KMS-11 (cell line): ENCODE results near the gene EPS8L1.
"Not testable (repeated sequence)": the region's sequence is repeated elsewhere in the genome, so short reads cannot be mapped to it uniquely, and the experiment has no call there.

Experiments
- H2AFZ ChIP-seq: fragments of 200-600 bp; sonication (generic); 2 replicates; pipeline ENCODE4 v1.6.1; 2016; ENCODE audit warnings: antibody characterized with exemption, mixed run types, low read depth
- H3K27ac ChIP-seq: fragments of 200-600 bp; sonication (generic); 2 replicates; pipeline ENCODE4 v1.6.1; 2016; ENCODE audit warnings: mild to moderate bottlenecking, mixed run types
- H3K27me3 ChIP-seq: fragments of 200-600 bp; sonication (generic); 2 replicates; pipeline ENCODE4 v1.6.1; 2017; ENCODE audit warnings: mild to moderate bottlenecking, low read depth, mixed run types, moderate library complexity; ENCODE audit not compliant: insufficient read depth
- H3K36me3 ChIP-seq: fragments of 200-600 bp; sonication (generic); 2 replicates; pipeline ENCODE4 v1.6.1; 2017; ENCODE audit warnings: mild to moderate bottlenecking, mixed run types; ENCODE audit not compliant: insufficient read depth
- H3K4me1 ChIP-seq: fragments of 200-600 bp; sonication (generic); 2 replicates; pipeline ENCODE4 v1.6.1; 2016; ENCODE audit warnings: mild to moderate bottlenecking, low read depth, mixed run types; ENCODE audit not compliant: poor library complexity, severe bottlenecking
- H3K4me2 ChIP-seq: fragments of 200-600 bp; sonication (generic); 2 replicates; pipeline ENCODE4 v1.7.0; 2016; ENCODE audit warnings: mild to moderate bottlenecking, mixed run types
- H3K4me3 ChIP-seq: fragments of 200-600 bp; sonication (generic); IDR thresholded peaks from 2 replicates; pipeline ENCODE4 v1.6.1; 2017; ENCODE audit warnings: low read depth, low read length, mixed read lengths; ENCODE audit not compliant: insufficient read depth
- H3K79me2 ChIP-seq: fragments of 200-600 bp; sonication (generic); 2 replicates; pipeline ENCODE4 v1.6.1; 2016; ENCODE audit warnings: low read depth, mixed run types; ENCODE audit not compliant: insufficient read depth
- H3K9ac ChIP-seq: fragments of 200-600 bp; sonication (generic); 2 replicates; pipeline ENCODE4 v1.6.1; 2016; ENCODE audit warnings: mild to moderate bottlenecking, mixed run types
- H4K20me1 ChIP-seq: fragments of 200-600 bp; sonication (generic); 2 replicates; pipeline ENCODE4 v1.6.1; 2016; ENCODE audit warnings: mild to moderate bottlenecking, mixed run types; ENCODE audit not compliant: insufficient read depth
- TF ChIP-seq, protein P1 (sequence below): fragments of 200-600 bp; sonication (generic); conservative IDR thresholded peaks from 2 replicates; pipeline ENCODE4 v1.6.1; 2017; ENCODE audit warnings: low read depth, mild to moderate bottlenecking, antibody characterized with exemption, low read length, moderate library complexity, mixed read lengths

Gene EPS8L1

DNA sequence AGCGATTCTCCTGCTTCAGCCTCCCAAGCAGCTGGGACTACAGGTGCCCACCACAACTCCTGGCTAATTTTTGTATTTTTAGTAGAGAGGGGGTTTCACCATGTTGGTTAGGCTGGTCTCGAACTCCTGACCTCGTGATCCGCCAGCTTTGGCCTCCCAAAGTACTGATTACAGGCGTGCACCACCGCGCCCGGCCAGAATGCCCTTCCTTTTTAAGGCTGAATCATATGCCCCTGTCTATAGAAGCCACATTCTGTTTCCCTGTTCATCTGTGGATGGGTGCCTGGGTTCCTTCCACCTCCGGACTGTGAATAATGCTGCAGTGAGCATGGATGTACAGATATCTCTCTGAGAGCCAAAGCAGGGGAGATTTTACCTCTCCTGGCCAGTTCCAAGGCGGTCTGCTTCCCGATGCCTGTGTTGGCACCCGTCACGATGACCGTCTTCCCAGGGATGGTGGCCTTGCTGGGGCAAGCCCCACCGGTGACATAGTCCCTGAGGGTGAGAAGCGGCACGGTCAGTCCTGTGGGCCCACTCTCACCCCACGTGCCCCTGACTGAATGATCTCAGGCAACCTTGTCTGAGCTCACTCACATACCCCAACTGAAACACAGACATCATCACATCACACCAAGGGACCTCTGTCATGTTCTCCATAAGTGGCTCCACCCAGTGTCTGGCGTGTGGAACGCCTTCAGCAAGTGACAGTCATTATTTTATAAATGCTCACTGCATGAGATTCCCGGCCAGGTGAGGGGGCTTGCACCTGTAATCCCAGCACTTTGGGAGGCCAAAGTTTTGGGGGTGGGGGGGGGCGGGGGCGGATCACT lies 16.7 kb upstream of the EPS8L1 start:
- Histone ChIP-seq H3K36me3 (no peaks in the 10 kb centered on the region), H3K9ac (no peak overlapping the region), H2AFZ (no peak overlapping the region), H3K27ac (no peak overlapping the region), H3K27me3 (peaks cover 2% of the 10 kb centered on the region; the same call in 1 of the 2 replicates), H3K4me3 (no peak overlapping the region), H4K20me1 (no peaks in the 10 kb centered on the region), H3K4me2 (no peak overlapping the region), H3K4me1 (no peaks in the 10 kb centered on the region), H3K79me2 (peaks cover 10% of the 10 kb centered on the region; the same call in 1 of the 2 replicates)
- TF ChIP-seq, protein P1, sequence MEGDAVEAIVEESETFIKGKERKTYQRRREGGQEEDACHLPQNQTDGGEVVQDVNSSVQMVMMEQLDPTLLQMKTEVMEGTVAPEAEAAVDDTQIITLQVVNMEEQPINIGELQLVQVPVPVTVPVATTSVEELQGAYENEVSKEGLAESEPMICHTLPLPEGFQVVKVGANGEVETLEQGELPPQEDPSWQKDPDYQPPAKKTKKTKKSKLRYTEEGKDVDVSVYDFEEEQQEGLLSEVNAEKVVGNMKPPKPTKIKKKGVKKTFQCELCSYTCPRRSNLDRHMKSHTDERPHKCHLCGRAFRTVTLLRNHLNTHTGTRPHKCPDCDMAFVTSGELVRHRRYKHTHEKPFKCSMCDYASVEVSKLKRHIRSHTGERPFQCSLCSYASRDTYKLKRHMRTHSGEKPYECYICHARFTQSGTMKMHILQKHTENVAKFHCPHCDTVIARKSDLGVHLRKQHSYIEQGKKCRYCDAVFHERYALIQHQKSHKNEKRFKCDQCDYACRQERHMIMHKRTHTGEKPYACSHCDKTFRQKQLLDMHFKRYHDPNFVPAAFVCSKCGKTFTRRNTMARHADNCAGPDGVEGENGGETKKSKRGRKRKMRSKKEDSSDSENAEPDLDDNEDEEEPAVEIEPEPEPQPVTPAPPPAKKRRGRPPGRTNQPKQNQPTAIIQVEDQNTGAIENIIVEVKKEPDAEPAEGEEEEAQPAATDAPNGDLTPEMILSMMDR: no peak

DNA sequence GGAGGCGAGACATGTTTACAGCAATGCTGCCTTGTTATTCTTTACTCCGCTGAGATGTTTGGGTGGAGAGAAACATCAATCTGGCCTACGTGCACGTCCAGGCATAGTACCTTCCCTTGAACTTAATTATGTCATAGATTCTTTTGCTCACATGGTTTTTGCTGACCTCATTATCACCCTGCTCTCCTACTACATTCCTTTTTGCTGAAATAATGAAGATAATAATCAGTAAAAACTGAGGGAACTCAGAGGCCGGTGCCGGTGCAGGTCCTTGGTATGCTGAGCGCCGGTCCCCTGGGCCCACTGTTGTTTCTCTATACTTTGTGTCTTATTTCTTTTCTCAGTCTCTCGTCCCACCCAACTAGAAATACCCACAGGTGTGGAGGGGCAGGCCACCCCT lies 15.4 kb upstream of the EPS8L1 start:
- H3K79me2 ChIP-seq, H4K20me1 ChIP-seq, H3K27ac ChIP-seq, H3K27me3 ChIP-seq, H2AFZ ChIP-seq, H3K4me3 ChIP-seq, H3K4me2 ChIP-seq, H3K9ac ChIP-seq, H3K36me3 ChIP-seq, H3K4me1 ChIP-seq: not testable (repeated sequence)

DNA sequence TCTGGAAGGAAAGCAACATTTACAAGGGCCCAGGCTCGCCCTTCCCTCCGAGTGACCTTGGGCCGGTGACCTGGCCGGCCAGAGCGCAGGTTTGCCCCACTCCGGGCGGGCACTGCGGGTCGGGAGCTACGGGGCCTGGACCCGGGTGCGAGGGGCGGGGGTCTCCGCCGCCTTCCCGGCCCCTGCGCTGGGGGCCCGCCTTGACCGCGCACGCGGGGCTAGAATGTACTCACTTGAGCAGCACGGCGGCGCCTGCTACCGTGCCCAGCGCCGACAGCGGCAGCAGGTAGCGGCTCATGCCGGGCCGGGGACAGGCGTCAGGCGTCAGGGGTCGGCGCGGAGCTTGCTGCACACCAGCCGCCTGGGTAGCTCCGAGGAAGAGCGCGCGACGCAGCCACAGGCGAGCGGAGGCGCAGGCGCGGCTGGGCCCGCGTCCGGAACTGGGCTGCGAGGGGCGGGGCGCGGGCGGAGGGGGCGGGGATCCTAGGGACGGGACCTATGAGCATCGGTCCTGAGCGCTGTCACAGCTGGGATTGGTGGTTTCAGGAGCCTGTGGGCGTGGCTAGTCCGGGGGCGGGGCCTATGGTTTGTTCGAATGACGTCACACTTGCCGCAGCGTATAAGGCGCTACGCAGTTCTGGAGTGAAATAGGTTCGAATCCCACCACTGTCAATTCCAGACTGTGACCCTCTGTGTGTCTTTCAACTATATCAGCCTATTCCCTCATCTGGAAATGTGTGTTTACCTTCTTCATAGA lies 12.8 kb upstream of the EPS8L1 start, which contains the start of gene RDH13:
Gene RDH13 (minus strand): TSS at position 414 of the 757 bp plus-strand sequence. CDS start 116 bp downstream, at position 298.
- H2AFZ ChIP-seq: peak within 1 kb of the TSS; percentile 28
- H3K4me2 ChIP-seq: peak within 1 kb of the TSS; percentile 14
- TF ChIP-seq, protein P1: no peak
- peaks cover 10% of the 10 kb centered on the region; the same call in 1 of the 2 replicates for H3K79me2 ChIP-seq
- H3K4me3 ChIP-seq: no peak within 1 kb of the TSS
- peak within 1 kb of the TSS; percentile 61; the same call in 1 of the 2 replicates for H3K9ac ChIP-seq
- no peaks in the 10 kb centered on the region for H3K36me3 ChIP-seq
- H3K27ac ChIP-seq: no peak within 1 kb of the TSS; the same call in 1 of the 2 replicates
- H4K20me1 ChIP-seq: no peaks in the 10 kb centered on the region
- peaks cover 17% of the 10 kb centered on the region for H3K27me3 ChIP-seq
- H3K4me1 ChIP-seq: no peaks in the 10 kb centered on the region

DNA sequence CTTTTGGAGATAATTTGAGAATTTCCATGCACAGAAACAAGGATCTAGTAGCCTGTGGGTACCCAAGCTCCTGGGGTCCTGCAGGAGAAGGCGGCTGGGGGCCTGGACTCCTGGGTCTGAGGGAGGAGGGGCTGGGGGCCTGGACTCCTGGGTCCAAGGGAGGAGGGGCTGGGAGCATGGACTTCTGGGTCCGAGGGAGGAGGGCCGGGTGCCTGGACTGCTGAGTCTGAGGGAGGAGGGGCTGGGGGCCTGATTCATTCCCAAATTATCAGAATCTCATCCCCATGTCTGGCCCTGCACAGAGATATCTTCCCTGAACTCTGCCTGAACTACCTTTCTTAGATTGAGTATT lies 12.2 kb upstream of the EPS8L1 start:
- H3K4me1 ChIP-seq: no peaks in the 10 kb centered on the region
- no peak overlapping the region for H3K4me2 ChIP-seq

DNA sequence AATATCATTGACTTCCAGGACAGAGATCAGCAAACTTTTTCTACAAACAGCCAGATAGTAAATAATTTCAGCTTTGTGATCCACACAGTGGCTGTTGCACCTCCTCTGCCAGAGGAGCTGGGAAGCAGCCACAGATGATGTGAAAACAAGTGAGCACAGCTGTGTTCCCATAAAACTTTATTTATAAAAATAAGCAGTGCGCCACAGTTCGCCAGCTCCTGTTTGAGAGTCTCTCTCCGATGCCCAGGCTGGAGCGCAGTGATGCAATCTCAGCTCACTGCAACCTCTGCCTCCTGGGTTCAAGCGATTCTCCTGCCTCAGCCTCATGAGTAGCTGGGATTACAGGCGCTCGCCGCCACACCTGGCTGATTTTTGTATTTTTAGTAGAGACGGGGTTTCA lies 10.2 kb upstream of the EPS8L1 start:
- not testable (repeated sequence) for H3K9ac ChIP-seq, H3K4me2 ChIP-seq, H3K36me3 ChIP-seq, H3K79me2 ChIP-seq, H3K27ac ChIP-seq, H3K4me3 ChIP-seq, H2AFZ ChIP-seq, H4K20me1 ChIP-seq
- H3K4me1 ChIP-seq: peaks cover 14% of the 10 kb centered on the region
- peaks cover 39% of the 10 kb centered on the region for H3K27me3 ChIP-seq

More for the DNA sequence above, 12.2 kb upstream of the EPS8L1 start:
- Histone ChIP-seq H3K27me3 (peaks cover 23% of the 10 kb centered on the region), H4K20me1 (no peaks in the 10 kb centered on the region), H3K79me2 (peaks cover 10% of the 10 kb centered on the region; the same call in 1 of the 2 replicates), H3K4me3 (no peak overlapping the region), H3K36me3 (no peaks in the 10 kb centered on the region), H3K9ac (no peak overlapping the region), H2AFZ (no peak overlapping the region), H3K27ac (no peak overlapping the region)
- TF ChIP-seq, protein P1: no peak
